Ishikawa (cell line): ENCODE results near the gene PRR5.

Experiments used
- CEBPB ChIP-seq: IDR thresholded peaks from 2 replicates; pipeline ENCODE4 v1.6.1; 2012
- CREB1 ChIP-seq: IDR thresholded peaks from 2 replicates; pipeline ENCODE4 v1.6.1; 2012; ENCODE audit warnings: low read depth
- EGR1 ChIP-seq: IDR thresholded peaks from 2 replicates; pipeline ENCODE4 v1.6.1; 2012
- EP300 ChIP-seq: IDR thresholded peaks from 2 replicates; pipeline ENCODE4 v1.6.1; 2012; ENCODE audit warnings: borderline replicate concordance
- NFIC ChIP-seq: IDR thresholded peaks from 2 replicates; pipeline ENCODE4 v1.6.1; 2012
- RAD21 ChIP-seq: IDR thresholded peaks from 2 replicates; pipeline ENCODE4 v1.6.1; 2012; ENCODE audit warnings: low read depth
- TCF12 ChIP-seq: IDR thresholded peaks from 2 replicates; pipeline ENCODE4 v1.6.1; 2012; ENCODE audit warnings: low read depth
- YY1 ChIP-seq: IDR thresholded peaks from 2 replicates; pipeline ENCODE4 v1.6.1; 2012; ENCODE audit warnings: low read depth
- ZBTB7A ChIP-seq: IDR thresholded peaks from 2 replicates; pipeline ENCODE4 v1.6.1; 2012; ENCODE audit warnings: low read depth
- TF ChIP-seq, protein P1 (sequence below): IDR thresholded peaks from 2 replicates; pipeline ENCODE4 v1.6.1; 2012; ENCODE audit warnings: low read depth, mild to moderate bottlenecking

DNA sequence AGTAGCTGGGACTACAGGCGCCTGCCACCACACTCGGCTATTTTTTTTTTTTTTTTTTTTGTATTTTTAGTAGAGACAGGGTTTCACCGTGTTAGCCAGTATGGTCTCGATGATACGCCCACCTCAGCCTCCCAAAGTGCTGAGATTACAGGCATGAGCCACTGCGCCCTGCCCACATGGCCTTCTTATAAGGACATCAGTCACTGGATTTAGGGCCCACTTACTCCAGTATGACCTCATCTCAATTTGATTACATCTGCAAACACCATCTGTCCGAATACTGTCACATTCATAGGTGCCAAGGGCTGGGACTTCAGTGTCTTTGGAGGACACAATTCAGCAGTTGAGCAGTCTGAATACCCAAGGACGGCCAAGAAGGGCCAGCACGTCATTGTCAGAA is 8.2 kb upstream of the PRR5 start:
- no peak for TF ChIP-seq TCF12
- no peak for TF ChIP-seq EP300
- TF ChIP-seq ZBTB7A, result no peak
- TF ChIP-seq RAD21, result no peak
- no peak for TF ChIP-seq YY1
- TF ChIP-seq CEBPB, result no peak
- no peak for TF ChIP-seq NFIC
- TF ChIP-seq, protein P1, sequence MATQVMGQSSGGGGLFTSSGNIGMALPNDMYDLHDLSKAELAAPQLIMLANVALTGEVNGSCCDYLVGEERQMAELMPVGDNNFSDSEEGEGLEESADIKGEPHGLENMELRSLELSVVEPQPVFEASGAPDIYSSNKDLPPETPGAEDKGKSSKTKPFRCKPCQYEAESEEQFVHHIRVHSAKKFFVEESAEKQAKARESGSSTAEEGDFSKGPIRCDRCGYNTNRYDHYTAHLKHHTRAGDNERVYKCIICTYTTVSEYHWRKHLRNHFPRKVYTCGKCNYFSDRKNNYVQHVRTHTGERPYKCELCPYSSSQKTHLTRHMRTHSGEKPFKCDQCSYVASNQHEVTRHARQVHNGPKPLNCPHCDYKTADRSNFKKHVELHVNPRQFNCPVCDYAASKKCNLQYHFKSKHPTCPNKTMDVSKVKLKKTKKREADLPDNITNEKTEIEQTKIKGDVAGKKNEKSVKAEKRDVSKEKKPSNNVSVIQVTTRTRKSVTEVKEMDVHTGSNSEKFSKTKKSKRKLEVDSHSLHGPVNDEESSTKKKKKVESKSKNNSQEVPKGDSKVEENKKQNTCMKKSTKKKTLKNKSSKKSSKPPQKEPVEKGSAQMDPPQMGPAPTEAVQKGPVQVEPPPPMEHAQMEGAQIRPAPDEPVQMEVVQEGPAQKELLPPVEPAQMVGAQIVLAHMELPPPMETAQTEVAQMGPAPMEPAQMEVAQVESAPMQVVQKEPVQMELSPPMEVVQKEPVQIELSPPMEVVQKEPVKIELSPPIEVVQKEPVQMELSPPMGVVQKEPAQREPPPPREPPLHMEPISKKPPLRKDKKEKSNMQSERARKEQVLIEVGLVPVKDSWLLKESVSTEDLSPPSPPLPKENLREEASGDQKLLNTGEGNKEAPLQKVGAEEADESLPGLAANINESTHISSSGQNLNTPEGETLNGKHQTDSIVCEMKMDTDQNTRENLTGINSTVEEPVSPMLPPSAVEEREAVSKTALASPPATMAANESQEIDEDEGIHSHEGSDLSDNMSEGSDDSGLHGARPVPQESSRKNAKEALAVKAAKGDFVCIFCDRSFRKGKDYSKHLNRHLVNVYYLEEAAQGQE, result no peak
- no peak for TF ChIP-seq CREB1
- TF ChIP-seq EGR1, result no peak
